Inflammatory macrophage (primary cell): Measurements from ENCODE around the gene PLEKHA5.
"Not testable (repeated sequence)": the region's sequence is repeated elsewhere in the genome, so short reads cannot be mapped to it uniquely, and the experiment has no call there.

Experiments used
- DNase-seq, 2 donors: peaks; one replicate each; pipeline ENCODE4 v3.0.0-alpha.2; 2020 to 2022

Gene PLEKHA5

GRCh38 chr12:19411234-19412204 lies 282.0 kb downstream of the PLEKHA5 start:
- no peak for DNase-seq

GRCh38 chr12:19412844-19413243 lies 283.3 kb downstream of the PLEKHA5 start:
- DNase-seq: no peak

- DNase-seq: not testable (repeated sequence)
These were observed 284.0 kb downstream of the PLEKHA5 start for GRCh38 chr12:19413582-19413981.

- DNase-seq: no peak
These were observed 286.0 kb downstream of the PLEKHA5 start for GRCh38 chr12:19415563-19415962.

GRCh38 chr12:19419086-19419485 lies 289.6 kb downstream of the PLEKHA5 start:
- DNase-seq: no peak

GRCh38 chr12:19421503-19422282 lies 292.2 kb downstream of the PLEKHA5 start:
- no peak for DNase-seq

- no peak for DNase-seq
These were observed 293.8 kb downstream of the PLEKHA5 start for GRCh38 chr12:19423166-19423930.
